ENCODE data around the gene CGB8. TPM values are rescaled to one million over a fixed set of nuclear protein-coding genes. Genes with fewer than 3 reads are reported as not detected.

The CGB8 gene
- total RNA-seq, 4 donors from 2014 or later = not detected

GRCh38 chr19:48997972-48998371 is 50.9 kb downstream of the CGB8 start:
- ATAC-seq = no peak

More at GRCh38 chr19:48997972-48998371, 50.9 kb downstream of the CGB8 start:
- in situ Hi-C loops (cut with MboI; ENCODE audit: low sequenced_read_pairs in 4 of 4) = no loop called here
- peaks cover 0 to 9% of the 10 kb centered on the region in 2 donors for H3K36me3 ChIP-seq
- intact Hi-C loops (cut with DNase I; ENCODE audit: low total_unique reads) = loop anchor here (10.0 kb wide), 2 partner anchors 673 to 817 kb away; partner anchors contain the start of genes EMP3, FUZ and MED25
- peak in 4 of 5 experiments; percentile 13 to 58 (median 46) for TF ChIP-seq CTCF (IDR thresholded peaks at IDR 0.05 in 4 of 5, conservative IDR thresholded peaks at IDR 0.05 in 1 of 5)
- TF ChIP-seq POLR2A (IDR thresholded peaks at IDR 0.05) = no peak
- no peak overlapping the region for H3K4me3 ChIP-seq
- H3K4me1 ChIP-seq = peaks cover 13 to 19% of the 10 kb centered on the region in 2 donors
- H3K27me3 ChIP-seq = no peaks in the 10 kb centered on the region
- H3K9me3 ChIP-seq = no peaks in the 10 kb centered on the region
- peak overlapping the region; percentile 56 to 72 (median 67) for H3K27ac ChIP-seq
- peak in 1 of 2 donors; percentile 64 for DNase-seq

Small RNA genes lying within 50 kb of the gene (microRNA-seq; reads per million reads assigned to microRNA genes)
- 0 reads per million in 2 donors for gene MIR6798 (ENCODE audit: borderline replicate concordance in 2 of 2)

Other genes starting within 250 kb of the CGB8 start
- gene BCAT2, start 238.1 kb downstream of the CGB8 start, total RNA-seq = 10 to 100 TPM; 28.0 to 56.6 (median 43.8) TPM
- 1 to 10 TPM in 3 of 4 donors, not detected in 1; 1.2 to 1.9 (median 1.7) TPM for gene HSD17B14, start 212.6 kb downstream of the CGB8 start, total RNA-seq
- gene PLEKHA4, start 180.5 kb downstream of the CGB8 start, total RNA-seq = 1 to 10 TPM; 3.4 to 9.7 (median 6.3) TPM
- gene PPP1R15A, start 176.7 kb downstream of the CGB8 start, total RNA-seq = 10 to 100 TPM; 28.7 to 73.9 (median 39.8) TPM
- not detected for gene TULP2, start 150.4 kb downstream of the CGB8 start, total RNA-seq
- 100 to 1,000 TPM in 3 of 4 donors, 10 to 100 TPM in 1; 83.9 to 162 (median 148) TPM for gene NUCB1, start 148.8 kb downstream of the CGB8 start, total RNA-seq
- not detected for gene DHDH, start 115.4 kb downstream of the CGB8 start, total RNA-seq
- 10 to 100 TPM in 3 of 4 donors, 1 to 10 TPM in 1; 7.9 to 21.8 (median 18.0) TPM for gene BAX, start 94.2 kb downstream of the CGB8 start, total RNA-seq
- 1,000 to 10,000 TPM in 3 of 4 donors, 100 to 1,000 TPM in 1; 894 to 1,364 (median 1,121) TPM for gene FTL, start 83.8 kb downstream of the CGB8 start, total RNA-seq
- 100 to 1,000 TPM; 110 to 221 (median 126) TPM for gene GYS1, start 55.8 kb downstream of the CGB8 start, total RNA-seq
- gene RUVBL2, start 55.2 kb downstream of the CGB8 start, total RNA-seq = 100 to 1,000 TPM; 134 to 185 (median 146) TPM
- gene LHB, start 32.0 kb downstream of the CGB8 start, total RNA-seq = 1 to 10 TPM in 1 of 4 donors, not detected in 3; 1.9 TPM
- gene CGB3, start 24.8 kb downstream of the CGB8 start, total RNA-seq = not detected
- not detected for gene CGB2, start 17.2 kb downstream of the CGB8 start, total RNA-seq
- gene CGB1, start 12.2 kb downstream of the CGB8 start, total RNA-seq = not detected
- not detected for gene CGB5, start 5.3 kb downstream of the CGB8 start, total RNA-seq
- 1 to 10 TPM in 1 of 4 donors, under 1 TPM in 1, not detected in 2; 0.42 to 1.1 TPM for gene CGB7, start 8.6 kb upstream of the CGB8 start, total RNA-seq
- 1 to 10 TPM; 1.3 to 6.8 (median 2.9) TPM for gene NTF4, start 15.7 kb upstream of the CGB8 start, total RNA-seq
- 10 to 100 TPM in 3 of 4 donors, 1 to 10 TPM in 1; 4.3 to 20.2 (median 13.9) TPM for gene KCNA7, start 23.6 kb upstream of the CGB8 start, total RNA-seq
- gene SNRNP70, start 36.3 kb upstream of the CGB8 start, total RNA-seq = 100 to 1,000 TPM in 2 of 4 donors, 10 to 100 TPM in 2; 55.6 to 305 (median 107) TPM
- gene LIN7B, start 65.3 kb upstream of the CGB8 start, total RNA-seq = 10 to 100 TPM; 25.7 to 97.9 (median 34.0) TPM
- 10 to 100 TPM in 1 of 4 donors, 1 to 10 TPM in 3; 1.3 to 11.7 (median 3.5) TPM for gene C19orf73, start 70.0 kb upstream of the CGB8 start, total RNA-seq
- gene PPFIA3, start 70.4 kb upstream of the CGB8 start, total RNA-seq = 1 to 10 TPM; 1.9 to 4.1 (median 3.0) TPM
- 100 to 1,000 TPM; 190 to 537 (median 300) TPM for gene HRC, start 106.3 kb upstream of the CGB8 start, total RNA-seq
- gene TRPM4, start 108.7 kb upstream of the CGB8 start, total RNA-seq = 10 to 100 TPM; 10.4 to 11.5 (median 11.3) TPM

Measured in gastrocnemius medialis (tissue), 4 donors.